ENCODE measurements around the gene CDCP1. TPM values are rescaled to one million over a fixed set of nuclear protein-coding genes. Genes with fewer than 3 reads are reported as not detected.
"Not testable (repeated sequence)": the region's sequence is repeated elsewhere in the genome, so short reads cannot be mapped to it uniquely, and the experiment has no call there.

The CDCP1 gene
- total RNA-seq, 1 donor from 2014 or later: under 0.01 TPM

DNA sequence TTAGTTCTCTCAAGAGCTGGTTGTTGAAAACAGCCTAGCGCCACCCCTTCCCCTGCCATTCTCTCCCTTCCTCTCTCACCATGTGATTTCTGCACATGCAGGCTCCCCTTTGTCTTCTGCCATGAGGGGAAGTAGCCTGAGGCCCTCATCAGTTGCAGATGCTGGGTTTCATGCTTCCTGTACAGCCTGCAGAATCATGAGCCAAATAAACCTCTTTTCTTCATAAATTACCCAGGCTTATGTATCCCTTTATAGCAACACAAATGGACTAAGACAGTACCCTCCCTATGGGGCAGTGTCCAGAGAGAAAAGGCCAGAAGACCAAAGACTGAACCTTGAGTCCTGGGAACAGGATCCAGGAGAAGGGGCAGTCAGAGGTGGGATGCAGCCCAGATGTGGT is 65.4 kb downstream of the CDCP1 start:
- H3K9me3 ChIP-seq (ENCODE audit: control insufficient read depth in 3 of 3, low read length in 3 of 3): no peaks in the 10 kb centered on the region
- peaks cover 0 to 3% (median 0%) of the 10 kb centered on the region in 3 donors for H3K4me1 ChIP-seq (ENCODE audit: control insufficient read depth in 3 of 3, insufficient read depth in 3 of 3, low read length in 3 of 3)
- no peak overlapping the region for H3K27ac ChIP-seq (ENCODE audit: low read depth, low read length)
- no peak overlapping the region for H3K9ac ChIP-seq (ENCODE audit: low read depth in 1 of 3, low read length in 3 of 3)
- H3K4me3 ChIP-seq (ENCODE audit: low read length in 3 of 3): no peak overlapping the region
- no peaks in the 10 kb centered on the region for H3K36me3 ChIP-seq (ENCODE audit: control insufficient read depth in 3 of 3, insufficient read depth in 3 of 3, low read length in 3 of 3)
- H3K27me3 ChIP-seq (ENCODE audit: control insufficient read depth in 3 of 3, insufficient read depth in 3 of 3, low read length in 3 of 3): no peaks in the 10 kb centered on the region

GRCh38 chr3:45079715-45080114 is 66.5 kb downstream of the CDCP1 start:
- Histone ChIP-seq H3K4me3 (ENCODE audit: low read length in 3 of 3) (no peak overlapping the region), H3K27me3 (ENCODE audit: control insufficient read depth in 3 of 3, insufficient read depth in 3 of 3, low read length in 3 of 3) (no peaks in the 10 kb centered on the region)

GRCh38 chr3:45078910-45079522 is 67.2 kb downstream of the CDCP1 start:
- no peaks in the 10 kb centered on the region for H3K36me3 ChIP-seq (ENCODE audit: control insufficient read depth in 3 of 3, insufficient read depth in 3 of 3, low read length in 3 of 3)
- H3K9ac ChIP-seq (ENCODE audit: low read depth in 1 of 3, low read length in 3 of 3): no peak overlapping the region
- no peaks in the 10 kb centered on the region for H3K27me3 ChIP-seq (ENCODE audit: control insufficient read depth in 3 of 3, insufficient read depth in 3 of 3, low read length in 3 of 3)
- H3K4me3 ChIP-seq (ENCODE audit: low read length in 3 of 3): no peak overlapping the region
- H3K4me1 ChIP-seq (ENCODE audit: control insufficient read depth in 3 of 3, insufficient read depth in 3 of 3, low read length in 3 of 3): peaks cover 0 to 3% (median 0%) of the 10 kb centered on the region in 3 donors
- no peak overlapping the region for H3K27ac ChIP-seq (ENCODE audit: low read depth, low read length)
- H3K9me3 ChIP-seq (ENCODE audit: control insufficient read depth in 3 of 3, low read length in 3 of 3): no peaks in the 10 kb centered on the region

More at GRCh38 chr3:45079715-45080114, 66.5 kb downstream of the CDCP1 start:
- Histone ChIP-seq H3K36me3 (ENCODE audit: control insufficient read depth in 3 of 3, insufficient read depth in 3 of 3, low read length in 3 of 3) (no peaks in the 10 kb centered on the region), H3K27ac (ENCODE audit: low read depth, low read length) (no peak overlapping the region), H3K9ac (ENCODE audit: low read depth in 1 of 3, low read length in 3 of 3) (no peak overlapping the region), H3K9me3 (ENCODE audit: control insufficient read depth in 3 of 3, low read length in 3 of 3) (no peaks in the 10 kb centered on the region), H3K4me1 (ENCODE audit: control insufficient read depth in 3 of 3, insufficient read depth in 3 of 3, low read length in 3 of 3) (peaks cover 0 to 3% (median 0%) of the 10 kb centered on the region in 3 donors)

- not testable (repeated sequence) for H3K27ac ChIP-seq (ENCODE audit: low read depth, low read length); H3K4me3 ChIP-seq (ENCODE audit: low read length in 3 of 3); H3K36me3 ChIP-seq (ENCODE audit: control insufficient read depth in 3 of 3, insufficient read depth in 3 of 3, low read length in 3 of 3); H3K4me1 ChIP-seq (ENCODE audit: control insufficient read depth in 3 of 3, insufficient read depth in 3 of 3, low read length in 3 of 3); H3K9ac ChIP-seq (ENCODE audit: low read depth in 1 of 3, low read length in 3 of 3); H3K9me3 ChIP-seq (ENCODE audit: control insufficient read depth in 3 of 3, low read length in 3 of 3); H3K27me3 ChIP-seq (ENCODE audit: control insufficient read depth in 3 of 3, insufficient read depth in 3 of 3, low read length in 3 of 3)
Measured at GRCh38 chr3:45078256-45078655, 67.9 kb downstream of the CDCP1 start.

GRCh38 chr3:45075821-45076625 is 70.2 kb downstream of the CDCP1 start:
- Histone ChIP-seq H3K36me3 (ENCODE audit: control insufficient read depth in 3 of 3, insufficient read depth in 3 of 3, low read length in 3 of 3) (no peaks in the 10 kb centered on the region), H3K4me3 (ENCODE audit: low read length in 3 of 3) (no peak overlapping the region), H3K9ac (ENCODE audit: low read depth in 1 of 3, low read length in 3 of 3) (no peak overlapping the region), H3K4me1 (ENCODE audit: control insufficient read depth in 3 of 3, insufficient read depth in 3 of 3, low read length in 3 of 3) (no peaks in the 10 kb centered on the region), H3K27me3 (ENCODE audit: control insufficient read depth in 3 of 3, insufficient read depth in 3 of 3, low read length in 3 of 3) (no peaks in the 10 kb centered on the region), H3K27ac (ENCODE audit: low read depth, low read length) (no peak overlapping the region), H3K9me3 (ENCODE audit: control insufficient read depth in 3 of 3, low read length in 3 of 3) (no peaks in the 10 kb centered on the region)

GRCh38 chr3:45071075-45071474 is 75.1 kb downstream of the CDCP1 start:
- Histone ChIP-seq H3K4me3 (ENCODE audit: low read length in 3 of 3) (no peak overlapping the region), H3K27me3 (ENCODE audit: control insufficient read depth in 3 of 3, insufficient read depth in 3 of 3, low read length in 3 of 3) (no peaks in the 10 kb centered on the region), H3K4me1 (ENCODE audit: control insufficient read depth in 3 of 3, insufficient read depth in 3 of 3, low read length in 3 of 3) (no peaks in the 10 kb centered on the region)

GRCh38 chr3:45067941-45068340 is 78.2 kb downstream of the CDCP1 start:
- peaks cover 2 to 5% (median 4%) of the 10 kb centered on the region in 3 donors for H3K4me1 ChIP-seq (ENCODE audit: control insufficient read depth in 3 of 3, insufficient read depth in 3 of 3, low read length in 3 of 3)
- H3K27ac ChIP-seq (ENCODE audit: low read depth, low read length): no peak overlapping the region
- H3K27me3 ChIP-seq (ENCODE audit: control insufficient read depth in 3 of 3, insufficient read depth in 3 of 3, low read length in 3 of 3): no peaks in the 10 kb centered on the region
- no peaks in the 10 kb centered on the region for H3K36me3 ChIP-seq (ENCODE audit: control insufficient read depth in 3 of 3, insufficient read depth in 3 of 3, low read length in 3 of 3)
- no peak overlapping the region for H3K4me3 ChIP-seq (ENCODE audit: low read length in 3 of 3)
- no peaks in the 10 kb centered on the region for H3K9me3 ChIP-seq (ENCODE audit: control insufficient read depth in 3 of 3, low read length in 3 of 3)
- no peak overlapping the region for H3K9ac ChIP-seq (ENCODE audit: low read depth in 1 of 3, low read length in 3 of 3)

More at GRCh38 chr3:45071075-45071474, 75.1 kb downstream of the CDCP1 start:
- H3K9ac ChIP-seq (ENCODE audit: low read depth in 1 of 3, low read length in 3 of 3): no peak overlapping the region
- no peaks in the 10 kb centered on the region for H3K9me3 ChIP-seq (ENCODE audit: control insufficient read depth in 3 of 3, low read length in 3 of 3)
- no peaks in the 10 kb centered on the region for H3K36me3 ChIP-seq (ENCODE audit: control insufficient read depth in 3 of 3, insufficient read depth in 3 of 3, low read length in 3 of 3)
- no peak overlapping the region for H3K27ac ChIP-seq (ENCODE audit: low read depth, low read length)

DNA sequence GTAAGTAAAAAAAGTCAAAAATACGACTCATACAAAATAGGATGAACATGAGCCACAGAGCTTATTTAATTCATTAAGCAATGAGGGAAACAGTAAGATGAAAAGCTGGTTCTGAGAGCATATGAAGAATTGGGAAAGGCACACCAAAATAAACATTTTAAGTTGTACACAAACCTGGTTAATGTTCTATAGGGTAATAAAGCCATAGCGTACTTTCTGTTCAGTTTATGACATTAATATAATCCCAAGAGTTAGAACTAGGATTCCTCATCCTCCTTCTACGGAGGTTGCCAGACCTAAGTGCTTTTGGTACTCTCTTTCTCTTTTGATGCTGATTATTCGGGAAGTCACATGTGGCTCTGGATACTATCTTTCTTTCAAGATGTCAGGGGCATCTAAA is 78.7 kb downstream of the CDCP1 start:
- Histone ChIP-seq H3K27me3 (ENCODE audit: control insufficient read depth in 3 of 3, insufficient read depth in 3 of 3, low read length in 3 of 3) (no peaks in the 10 kb centered on the region), H3K4me3 (ENCODE audit: low read length in 3 of 3) (no peak overlapping the region), H3K4me1 (ENCODE audit: control insufficient read depth in 3 of 3, insufficient read depth in 3 of 3, low read length in 3 of 3) (peaks cover 2 to 5% (median 4%) of the 10 kb centered on the region in 3 donors), H3K9ac (ENCODE audit: low read depth in 1 of 3, low read length in 3 of 3) (no peak overlapping the region), H3K36me3 (ENCODE audit: control insufficient read depth in 3 of 3, insufficient read depth in 3 of 3, low read length in 3 of 3) (no peaks in the 10 kb centered on the region), H3K27ac (ENCODE audit: low read depth, low read length) (no peak overlapping the region), H3K9me3 (ENCODE audit: control insufficient read depth in 3 of 3, low read length in 3 of 3) (no peaks in the 10 kb centered on the region)

GRCh38 chr3:45066109-45066801 is 79.9 kb downstream of the CDCP1 start:
- no peak overlapping the region for H3K27ac ChIP-seq (ENCODE audit: low read depth, low read length)
- no peaks in the 10 kb centered on the region for H3K27me3 ChIP-seq (ENCODE audit: control insufficient read depth in 3 of 3, insufficient read depth in 3 of 3, low read length in 3 of 3)
- H3K4me1 ChIP-seq (ENCODE audit: control insufficient read depth in 3 of 3, insufficient read depth in 3 of 3, low read length in 3 of 3): peaks cover 2 to 5% (median 4%) of the 10 kb centered on the region in 3 donors
- H3K9ac ChIP-seq (ENCODE audit: low read depth in 1 of 3, low read length in 3 of 3): no peak overlapping the region
- H3K4me3 ChIP-seq (ENCODE audit: low read length in 3 of 3): no peak overlapping the region
- H3K36me3 ChIP-seq (ENCODE audit: control insufficient read depth in 3 of 3, insufficient read depth in 3 of 3, low read length in 3 of 3): no peaks in the 10 kb centered on the region
- H3K9me3 ChIP-seq (ENCODE audit: control insufficient read depth in 3 of 3, low read length in 3 of 3): no peaks in the 10 kb centered on the region

GRCh38 chr3:45065373-45065720 is 80.8 kb downstream of the CDCP1 start:
- no peak overlapping the region for H3K27ac ChIP-seq (ENCODE audit: low read depth, low read length)
- peaks cover 2 to 5% (median 4%) of the 10 kb centered on the region in 3 donors for H3K4me1 ChIP-seq (ENCODE audit: control insufficient read depth in 3 of 3, insufficient read depth in 3 of 3, low read length in 3 of 3)
- H3K36me3 ChIP-seq (ENCODE audit: control insufficient read depth in 3 of 3, insufficient read depth in 3 of 3, low read length in 3 of 3): no peaks in the 10 kb centered on the region
- no peaks in the 10 kb centered on the region for H3K27me3 ChIP-seq (ENCODE audit: control insufficient read depth in 3 of 3, insufficient read depth in 3 of 3, low read length in 3 of 3)
- H3K4me3 ChIP-seq (ENCODE audit: low read length in 3 of 3): no peak overlapping the region
- H3K9me3 ChIP-seq (ENCODE audit: control insufficient read depth in 3 of 3, low read length in 3 of 3): no peaks in the 10 kb centered on the region
- H3K9ac ChIP-seq (ENCODE audit: low read depth in 1 of 3, low read length in 3 of 3): no peak overlapping the region

Data from skeletal muscle tissue (tissue), 4 donors.